GM10248 (cell line): ENCODE measurements around the gene OR6C76.
"Not testable (repeated sequence)": the region's sequence is repeated elsewhere in the genome, so short reads cannot be mapped to it uniquely, and the experiment has no call there.

Experiments
- CTCF ChIA-PET: fragments of 300-600 bp; sonication (Branson Sonifier 250); formaldehyde crosslinking; extraction: SDS; loops from one replicate; lab custom pipeline; 2021; ENCODE audit warnings: antibody characterized with exemption; lab: Yijun Ruan, JAX
- POLR2A ChIA-PET: fragments of 350-650 bp; sonication (Branson Sonifier 250); formaldehyde crosslinking; extraction: SDS; loops from one replicate; lab custom pipeline; 2020; ENCODE audit warnings: antibody characterized with exemption; lab: Yijun Ruan, JAX
- DNase-seq: peaks from one replicate; pipeline ENCODE4 v3.0.0; 2012; ENCODE audit errors: extremely low spot score
- TF ChIP-seq, protein P1 (sequence below): IDR thresholded peaks from 2 replicates; pipeline ENCODE4 v1.5.1; 2012; ENCODE audit warnings: mild to moderate bottlenecking, low read depth; ENCODE audit errors: extremely low read depth, missing control alignments, control extremely low read depth

The OR6C76 gene

GRCh38 chr12:55425954-55426353, at the start of gene OR6C76:
Gene OR6C76, plus strand, starts transcription at chr12:55426254. Its CDS starts 0 bp downstream, at chr12:55426254.
- no peak for DNase-seq
- POLR2A ChIA-PET = interaction anchor here (0.5 kb wide), 1 partner anchor 675 kb away, joined by 3 read pairs; no protein-coding TSS in a partner anchor
- CTCF ChIA-PET = interaction anchor here (1.0 kb wide), 1 partner anchor 33 kb away, joined by 3 read pairs; no protein-coding TSS in a partner anchor
- TF ChIP-seq, protein P1, sequence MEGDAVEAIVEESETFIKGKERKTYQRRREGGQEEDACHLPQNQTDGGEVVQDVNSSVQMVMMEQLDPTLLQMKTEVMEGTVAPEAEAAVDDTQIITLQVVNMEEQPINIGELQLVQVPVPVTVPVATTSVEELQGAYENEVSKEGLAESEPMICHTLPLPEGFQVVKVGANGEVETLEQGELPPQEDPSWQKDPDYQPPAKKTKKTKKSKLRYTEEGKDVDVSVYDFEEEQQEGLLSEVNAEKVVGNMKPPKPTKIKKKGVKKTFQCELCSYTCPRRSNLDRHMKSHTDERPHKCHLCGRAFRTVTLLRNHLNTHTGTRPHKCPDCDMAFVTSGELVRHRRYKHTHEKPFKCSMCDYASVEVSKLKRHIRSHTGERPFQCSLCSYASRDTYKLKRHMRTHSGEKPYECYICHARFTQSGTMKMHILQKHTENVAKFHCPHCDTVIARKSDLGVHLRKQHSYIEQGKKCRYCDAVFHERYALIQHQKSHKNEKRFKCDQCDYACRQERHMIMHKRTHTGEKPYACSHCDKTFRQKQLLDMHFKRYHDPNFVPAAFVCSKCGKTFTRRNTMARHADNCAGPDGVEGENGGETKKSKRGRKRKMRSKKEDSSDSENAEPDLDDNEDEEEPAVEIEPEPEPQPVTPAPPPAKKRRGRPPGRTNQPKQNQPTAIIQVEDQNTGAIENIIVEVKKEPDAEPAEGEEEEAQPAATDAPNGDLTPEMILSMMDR = no peak

- TF ChIP-seq, protein P1 = no peak
- ChIA-PET CTCF (no interaction called here), POLR2A (no interaction called here)
- no peak for DNase-seq
Measured at GRCh38 chr12:55385891-55386290, 40.2 kb upstream of the OR6C76 start.

GRCh38 chr12:55392032-55392795, 33.8 kb upstream of the OR6C76 start:
- CTCF ChIA-PET = no interaction called here
- TF ChIP-seq, protein P1 = no peak
- no peak for DNase-seq
- POLR2A ChIA-PET = no interaction called here

- ChIA-PET POLR2A (no interaction called here), CTCF (interaction anchor here (0.9 kb wide), 1 partner anchor 39 kb away, joined by 3 read pairs; no protein-coding TSS in a partner anchor)
- TF ChIP-seq, protein P1 = no peak
- DNase-seq = no peak
Measured at GRCh38 chr12:55396326-55396725, 29.7 kb upstream of the OR6C76 start.

DNA sequence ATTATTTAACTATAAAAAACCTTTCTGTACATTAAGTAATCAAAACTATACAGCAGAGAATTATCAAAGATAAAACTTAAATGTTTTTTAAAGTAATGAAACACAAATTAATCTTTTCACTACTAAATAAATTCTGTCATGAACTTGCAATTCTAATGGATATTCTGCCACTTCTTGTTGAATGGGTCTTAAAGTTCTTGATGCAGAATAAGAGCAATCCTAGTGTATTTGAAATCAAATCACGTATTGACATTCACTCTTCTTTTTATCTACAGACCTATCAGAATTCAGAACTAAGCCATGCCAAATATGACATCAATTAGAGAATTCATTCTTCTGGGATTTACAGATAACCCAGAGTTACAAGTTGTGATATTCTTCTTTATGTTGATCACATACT, 25.8 kb upstream of the OR6C76 start, which contains the start of gene OR6C65:
Gene OR6C65, plus strand, starts transcription at position 301 of the 400 bp plus-strand sequence. Its CDS starts 0 bp downstream, at position 301.
- TF ChIP-seq, protein P1 = no peak
- POLR2A ChIA-PET = no interaction called here
- CTCF ChIA-PET = no interaction called here
- DNase-seq = no peak

- TF ChIP-seq, protein P1 = no peak
- DNase-seq = no peak
- ChIA-PET POLR2A (no interaction called here), CTCF (no interaction called here)
Measured at GRCh38 chr12:55407866-55408265, 18.2 kb upstream of the OR6C76 start.

- CTCF ChIA-PET, POLR2A ChIA-PET, DNase-seq: not testable (repeated sequence)
Measured at GRCh38 chr12:55409133-55409532, 16.9 kb upstream of the OR6C76 start.

DNA sequence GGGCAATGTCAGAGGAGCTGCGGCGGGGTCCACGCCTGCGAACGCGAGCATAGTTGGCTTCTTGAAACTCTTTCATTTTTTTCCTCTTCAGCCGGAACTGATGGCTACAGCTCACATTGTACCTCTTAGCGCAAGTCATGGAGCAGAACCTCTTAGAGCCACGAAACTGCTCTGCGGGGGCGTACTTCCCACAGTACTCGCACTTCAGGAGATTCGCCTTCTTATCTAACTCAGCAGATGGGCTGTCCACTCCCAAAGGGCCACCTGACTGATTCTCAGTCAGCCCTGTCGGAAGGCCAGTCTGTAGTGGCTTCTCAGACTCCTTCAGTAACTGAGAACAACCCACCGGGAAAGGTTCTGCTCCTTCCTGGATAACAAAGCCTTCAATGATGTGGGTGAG, 13.9 kb upstream of the OR6C76 start:
- CTCF ChIA-PET, POLR2A ChIA-PET, DNase-seq: not testable (repeated sequence)

DNA sequence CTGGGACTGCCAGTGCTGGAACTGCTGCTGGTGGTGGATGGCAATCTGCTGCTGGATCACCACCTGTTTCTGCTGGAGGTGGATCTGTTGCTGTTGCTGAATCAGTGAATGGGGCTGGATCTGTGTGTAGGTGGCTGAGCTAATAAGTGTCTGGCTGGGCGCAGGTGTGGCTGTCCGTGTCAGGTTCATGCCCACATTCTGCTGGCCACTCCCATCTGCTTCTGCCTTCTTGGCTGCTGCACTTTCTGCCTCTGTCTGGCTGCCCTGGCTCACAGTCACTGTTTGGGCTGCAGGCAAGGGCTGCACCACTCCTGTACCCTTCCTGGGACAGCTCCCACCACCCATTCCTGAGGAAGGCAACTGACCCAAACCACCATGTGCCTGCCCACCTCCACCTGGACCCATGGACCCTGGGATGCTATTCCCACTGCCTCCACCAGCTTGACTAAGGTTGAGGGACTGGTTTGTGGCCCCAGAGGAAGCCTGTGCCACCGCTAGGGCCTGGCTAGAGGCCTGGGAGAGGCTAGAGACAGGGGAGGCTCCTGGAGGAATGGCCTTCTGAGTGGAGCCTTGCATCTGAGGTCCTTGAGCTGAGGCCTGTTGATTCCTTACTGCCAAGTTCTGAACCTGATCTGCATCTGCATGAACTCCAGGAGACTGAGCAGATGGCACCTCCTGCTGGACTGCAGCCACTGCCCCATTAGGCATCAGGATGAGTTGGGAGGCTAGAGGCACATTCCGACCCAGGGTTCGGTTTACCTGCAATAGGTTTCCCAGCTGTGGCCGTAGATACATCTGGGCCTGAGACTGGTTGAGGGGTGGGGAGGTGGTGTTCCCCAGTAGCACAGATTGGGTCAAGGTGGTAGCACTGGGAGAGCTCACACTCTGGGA, 12.3 kb upstream of the OR6C76 start:
- CTCF ChIA-PET, DNase-seq, POLR2A ChIA-PET: not testable (repeated sequence)
